HG03139 (cell line): ENCODE measurements around the gene DCAF17.
"Not testable (repeated sequence)": the region's sequence is repeated elsewhere in the genome, so short reads cannot be mapped to it uniquely, and the experiment has no call there.

Experiments used
- ATAC-seq: cut with Tn5 transposase; IDR thresholded peaks from one replicate; pipeline ENCODE4 v1.9.1; 2021; ENCODE audit not compliant: unreplicated experiment

Gene DCAF17

GRCh38 chr2:171512683-171513195, 78.7 kb downstream of the DCAF17 start:
- no peak for ATAC-seq

GRCh38 chr2:171513719-171514160, 79.7 kb downstream of the DCAF17 start:
- ATAC-seq = no peak

GRCh38 chr2:171514908-171515582, 81.0 kb downstream of the DCAF17 start:
- no peak for ATAC-seq

GRCh38 chr2:171515672-171516298, 81.8 kb downstream of the DCAF17 start:
- ATAC-seq = no peak

DNA sequence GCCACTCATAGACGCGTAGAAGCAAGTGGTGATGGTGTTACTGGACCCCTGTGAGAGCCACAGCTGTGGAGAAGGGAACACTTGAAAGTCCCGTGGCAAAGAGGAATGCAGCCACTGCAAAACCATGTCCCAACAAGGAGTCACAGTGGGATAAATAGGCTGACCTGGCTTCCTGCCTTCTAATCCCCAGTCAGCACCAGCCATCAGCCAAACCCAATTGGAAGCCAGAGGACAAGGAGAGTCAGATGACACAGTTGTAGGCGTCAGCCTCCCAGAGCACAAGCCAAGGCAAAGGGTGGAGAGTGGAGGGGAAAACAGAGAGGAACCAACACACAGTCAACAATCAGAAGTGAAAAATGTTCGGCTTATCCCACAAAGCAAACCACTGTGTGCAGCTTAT, 82.8 kb downstream of the DCAF17 start:
- no peak for ATAC-seq

DNA sequence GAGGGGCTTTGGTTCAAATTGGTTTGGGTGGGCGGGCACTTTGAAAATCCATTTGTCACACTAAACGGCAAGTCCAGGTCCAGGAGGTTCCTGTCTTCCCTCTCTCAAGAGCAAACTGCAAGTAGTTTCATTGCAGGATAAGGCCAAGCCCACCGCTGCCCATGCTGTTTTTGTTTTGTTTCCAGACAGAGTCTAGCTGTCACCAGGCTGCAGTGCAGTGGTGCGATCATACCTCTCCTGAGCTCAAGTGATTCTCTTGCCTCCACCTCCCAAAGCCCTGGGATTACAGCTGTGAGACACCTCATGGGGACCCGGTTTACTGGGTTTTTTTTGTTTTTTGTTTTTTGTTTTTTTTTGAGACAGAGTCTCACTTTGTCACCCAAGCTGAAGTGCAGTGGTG, 86.4 kb downstream of the DCAF17 start:
- no peak for ATAC-seq

DNA sequence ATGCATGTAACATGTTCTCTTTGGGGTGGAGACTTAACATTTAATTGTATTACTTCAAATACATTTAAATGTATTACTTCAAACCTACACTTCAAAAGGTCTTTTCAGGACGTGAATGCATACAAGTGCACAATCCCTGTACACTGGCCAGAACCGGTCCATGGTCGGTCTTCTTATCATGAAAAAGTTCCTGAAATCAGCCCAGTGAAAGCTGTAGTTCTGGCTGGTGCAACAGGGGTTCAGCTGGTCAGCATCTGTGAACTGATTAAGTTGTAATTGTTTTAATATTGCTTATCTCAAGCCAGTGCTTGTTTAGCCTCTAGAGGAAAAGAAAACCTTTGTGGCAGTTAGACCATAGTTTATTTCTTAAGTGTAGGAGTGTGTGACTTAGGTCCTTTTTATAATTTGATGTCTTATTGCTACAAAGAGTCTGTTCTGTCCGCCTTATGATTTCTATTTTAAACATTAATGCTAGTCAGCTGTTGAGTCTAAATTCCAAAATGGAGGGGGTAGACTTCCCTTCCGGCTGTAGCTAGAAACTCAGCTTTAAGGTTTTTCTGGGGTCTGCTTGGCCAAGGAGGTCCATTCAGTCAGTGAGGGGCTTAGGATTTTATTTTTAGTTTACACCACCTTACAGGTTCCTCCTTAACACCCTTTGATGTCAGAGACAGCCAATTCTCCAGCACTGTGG, 87.5 kb downstream of the DCAF17 start:
- no peak for ATAC-seq

GRCh38 chr2:171522052-171522787, 88.2 kb downstream of the DCAF17 start, which contains the start of gene CYBRD1:
TSS of gene CYBRD1 (plus strand) at chr2:171522474. CDS start at chr2:171522546, 72 bp downstream.
- ATAC-seq = no peak

DNA sequence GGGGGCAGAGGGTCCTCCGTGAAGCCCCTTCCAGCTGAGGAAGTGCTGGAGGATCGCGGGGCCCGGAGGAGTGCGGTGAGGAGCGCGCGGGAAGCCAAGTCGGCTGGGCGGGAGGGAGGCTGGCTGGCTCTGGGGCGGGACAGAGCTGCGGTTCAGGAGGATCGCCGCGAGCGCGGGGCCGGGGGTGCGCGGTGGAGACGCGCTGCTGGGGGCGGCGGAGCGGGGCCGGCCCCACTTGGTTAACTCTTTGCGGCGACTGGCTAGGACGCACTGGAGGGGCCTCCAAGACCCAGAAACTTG, 88.7 kb downstream of the DCAF17 start:
- ATAC-seq = no peak

GRCh38 chr2:171523088-171524017, 89.3 kb downstream of the DCAF17 start:
- no peak for ATAC-seq

- no peak for ATAC-seq
These were observed 90.0 kb downstream of the DCAF17 start for GRCh38 chr2:171524018-171524401.

DNA sequence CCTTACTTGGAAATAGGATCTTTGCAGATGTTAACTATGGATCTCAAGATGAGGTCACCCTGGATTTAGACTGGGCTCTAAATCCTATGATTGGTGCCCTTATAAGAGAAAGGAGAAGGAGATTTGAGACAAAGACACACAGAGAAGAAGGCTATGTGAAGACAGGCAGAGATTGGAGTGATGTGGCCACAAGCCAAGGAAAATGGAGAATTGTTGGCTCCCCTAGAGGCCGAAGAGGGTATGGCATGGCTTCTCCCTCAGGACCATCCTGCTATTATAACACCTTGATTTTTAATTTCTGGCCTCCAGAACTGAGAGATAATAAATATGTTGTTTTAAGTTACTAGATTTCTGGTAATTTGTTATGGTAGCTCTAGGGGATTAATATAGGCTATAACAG, 95.9 kb downstream of the DCAF17 start:
- no peak for ATAC-seq

- ATAC-seq = no peak
These were observed 96.4 kb downstream of the DCAF17 start for GRCh38 chr2:171530378-171530777.

GRCh38 chr2:171530859-171531258, 96.8 kb downstream of the DCAF17 start:
- not testable (repeated sequence) for ATAC-seq

DNA sequence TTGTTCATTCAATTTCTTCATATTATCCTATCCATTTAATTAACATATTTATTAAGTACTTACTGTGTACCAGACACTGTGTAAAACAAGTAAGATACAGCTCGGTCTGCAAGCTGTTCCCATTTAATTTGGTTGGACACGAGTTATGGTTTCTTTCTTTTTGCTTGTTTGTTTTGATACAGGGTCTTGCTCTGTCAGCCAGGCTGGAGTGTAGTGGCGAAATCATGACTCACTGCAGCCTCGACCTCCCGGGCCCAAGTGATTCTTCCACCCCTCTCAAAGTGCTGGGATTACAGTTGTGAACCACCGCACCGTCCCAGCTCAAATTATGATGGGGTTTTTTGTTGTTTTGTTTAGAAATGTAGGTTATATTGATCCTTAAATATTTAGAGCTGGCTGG, 97.3 kb downstream of the DCAF17 start:
- ATAC-seq = no peak

DNA sequence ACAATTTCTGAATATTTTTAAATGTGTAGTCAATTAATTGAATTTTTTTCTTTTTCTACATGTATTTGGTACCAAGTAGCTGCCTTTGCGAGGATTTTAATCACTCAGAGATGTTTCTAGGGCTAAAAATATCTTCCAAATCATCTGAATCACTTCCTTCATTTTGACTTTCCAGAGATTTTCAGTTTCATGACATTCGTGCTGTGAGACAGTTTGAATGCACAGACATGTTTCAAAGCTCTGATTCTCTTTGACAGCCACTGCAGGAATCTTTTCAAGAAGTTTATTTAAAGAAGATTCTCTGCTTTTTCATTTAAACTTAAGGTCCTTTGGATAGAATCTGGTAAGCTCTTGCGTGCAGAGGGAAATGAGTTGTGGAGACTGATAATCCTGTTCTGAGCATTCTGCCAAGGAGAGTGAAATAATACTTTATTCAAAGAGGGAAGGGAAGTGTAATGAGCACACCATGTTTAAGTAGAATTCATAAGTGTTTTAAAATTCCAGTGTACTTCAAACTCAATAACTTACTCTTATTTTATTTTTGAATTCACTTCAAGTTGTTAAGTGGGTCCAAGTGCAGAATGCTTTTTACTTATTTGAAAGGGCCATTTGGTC, 97.9 kb downstream of the DCAF17 start:
- ATAC-seq = no peak

DNA sequence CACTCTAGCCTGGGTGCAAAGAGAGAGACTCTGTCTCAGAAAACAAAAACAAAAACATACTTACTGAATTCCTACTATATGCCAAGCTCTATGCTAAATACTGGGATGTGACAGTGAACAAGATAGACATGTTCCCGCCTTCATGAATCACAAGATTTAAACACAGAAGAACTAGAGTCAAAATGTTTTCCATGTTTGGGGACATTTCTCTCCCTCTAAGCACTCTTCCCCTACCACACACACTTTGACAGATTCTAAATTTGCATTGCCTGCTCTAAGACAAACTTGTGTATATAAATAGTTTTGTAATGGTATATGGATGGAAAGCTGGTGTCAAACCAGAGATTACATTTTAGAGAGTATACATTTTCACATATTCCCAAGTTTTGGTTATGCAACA, 99.3 kb downstream of the DCAF17 start:
- no peak for ATAC-seq
